ENCODE measurements around the gene S1PR1.

- TF ChIP-seq CTCF (conservative IDR thresholded peaks at IDR 0.05; ENCODE audit: low read depth, low read length) (no peak), EZH2 (IDR thresholded peaks at IDR 0.05; ENCODE audit: borderline replicate concordance, low read depth, low read length, poor library complexity, severe bottlenecking) (no peak)
Observed at GRCh38 chr1:101282314-101283038, 45.7 kb downstream of the S1PR1 start.

Data from A673 (cell line).